ENCODE data around the gene NACA. TPM values are rescaled to one million over a fixed set of nuclear protein-coding genes. Genes with fewer than 3 reads are reported as not detected.

NACA gene
- total RNA-seq, 4 donors from 2014 or later: 1,502 to 2,024 (median 1,825) TPM

- no peak for TF ChIP-seq POLR2A (IDR thresholded peaks at IDR 0.05)
- TF ChIP-seq, protein P1, sequence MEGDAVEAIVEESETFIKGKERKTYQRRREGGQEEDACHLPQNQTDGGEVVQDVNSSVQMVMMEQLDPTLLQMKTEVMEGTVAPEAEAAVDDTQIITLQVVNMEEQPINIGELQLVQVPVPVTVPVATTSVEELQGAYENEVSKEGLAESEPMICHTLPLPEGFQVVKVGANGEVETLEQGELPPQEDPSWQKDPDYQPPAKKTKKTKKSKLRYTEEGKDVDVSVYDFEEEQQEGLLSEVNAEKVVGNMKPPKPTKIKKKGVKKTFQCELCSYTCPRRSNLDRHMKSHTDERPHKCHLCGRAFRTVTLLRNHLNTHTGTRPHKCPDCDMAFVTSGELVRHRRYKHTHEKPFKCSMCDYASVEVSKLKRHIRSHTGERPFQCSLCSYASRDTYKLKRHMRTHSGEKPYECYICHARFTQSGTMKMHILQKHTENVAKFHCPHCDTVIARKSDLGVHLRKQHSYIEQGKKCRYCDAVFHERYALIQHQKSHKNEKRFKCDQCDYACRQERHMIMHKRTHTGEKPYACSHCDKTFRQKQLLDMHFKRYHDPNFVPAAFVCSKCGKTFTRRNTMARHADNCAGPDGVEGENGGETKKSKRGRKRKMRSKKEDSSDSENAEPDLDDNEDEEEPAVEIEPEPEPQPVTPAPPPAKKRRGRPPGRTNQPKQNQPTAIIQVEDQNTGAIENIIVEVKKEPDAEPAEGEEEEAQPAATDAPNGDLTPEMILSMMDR (IDR thresholded peaks at IDR 0.05): no peak
- peak in 1 of 2 donors; percentile 29 for DNase-seq (ENCODE audit: low spot score in 2 of 2)
- WGBS, 2 donors: 76 to 79% methylated on average over 4 of the region's 4 CpGs
- intact Hi-C loops (cut with DNase I; ENCODE audit: low total_unique reads): no loop called here
- H3K4me3 ChIP-seq (ENCODE audit: low read depth, poor library complexity, severe bottlenecking): no peak overlapping the region
Observed at GRCh38 chr12:56716933-56717880, 7.9 kb downstream of the NACA start.

GRCh38 chr12:56716458-56716857 lies 8.6 kb downstream of the NACA start:
- no peak overlapping the region for H3K4me3 ChIP-seq (ENCODE audit: low read depth, poor library complexity, severe bottlenecking)
- intact Hi-C loops (cut with DNase I; ENCODE audit: low total_unique reads): no loop called here
- TF ChIP-seq POLR2A (IDR thresholded peaks at IDR 0.05): no peak
- TF ChIP-seq, protein P1 (IDR thresholded peaks at IDR 0.05): no peak
- peak in 1 of 2 donors; percentile 45 for DNase-seq (ENCODE audit: low spot score in 2 of 2)
- WGBS, 2 donors: 77 to 81% methylated on average over 1 of the region's 1 CpG

DNA sequence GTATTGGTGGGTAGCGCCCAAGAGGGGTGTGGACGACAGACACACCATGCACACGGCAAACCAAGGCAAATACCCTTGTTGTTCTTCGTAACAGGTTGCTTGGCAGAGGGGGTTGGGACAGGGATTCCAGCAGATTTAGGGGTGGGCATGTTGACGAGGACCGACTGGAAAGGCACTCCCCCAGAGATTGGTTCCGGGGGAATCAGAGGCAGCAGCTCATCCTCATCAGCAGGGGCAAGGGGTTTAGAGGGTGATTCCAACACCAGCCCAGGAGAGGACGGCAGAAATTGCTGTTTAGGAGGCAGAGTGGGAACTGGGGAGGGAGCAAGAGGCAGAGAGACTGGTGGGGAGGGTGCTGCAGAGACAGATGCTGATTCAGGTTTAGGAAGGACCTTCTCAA lies 9.3 kb downstream of the NACA start:
- intact Hi-C loops (cut with DNase I; ENCODE audit: low total_unique reads): no loop called here
- DNase-seq (ENCODE audit: low spot score in 2 of 2): no peak
- no peak overlapping the region for H3K4me3 ChIP-seq (ENCODE audit: low read depth, poor library complexity, severe bottlenecking)
- no peak for TF ChIP-seq POLR2A (IDR thresholded peaks at IDR 0.05)
- TF ChIP-seq, protein P1 (IDR thresholded peaks at IDR 0.05): no peak
- WGBS, 2 donors: 58 to 74% methylated on average over 8 of the region's 8 CpGs

- intact Hi-C loops (cut with DNase I; ENCODE audit: low total_unique reads): no loop called here
- no peak for TF ChIP-seq POLR2A (IDR thresholded peaks at IDR 0.05)
- TF ChIP-seq, protein P1 (IDR thresholded peaks at IDR 0.05): no peak
- H3K4me3 ChIP-seq (ENCODE audit: low read depth, poor library complexity, severe bottlenecking): no peak overlapping the region
- no peak for DNase-seq (ENCODE audit: low spot score in 2 of 2)
- 90 to 94% methylated on average over 2 of the region's 2 CpGs for WGBS, 2 donors
Observed at GRCh38 chr12:56714431-56714929, 10.6 kb downstream of the NACA start.

- TF ChIP-seq POLR2A (IDR thresholded peaks at IDR 0.05): no peak
- TF ChIP-seq, protein P1 (IDR thresholded peaks at IDR 0.05): no peak
Observed at GRCh38 chr12:56713345-56713744, 11.8 kb downstream of the NACA start.

More at GRCh38 chr12:56713345-56713744, 11.8 kb downstream of the NACA start:
- intact Hi-C loops (cut with DNase I; ENCODE audit: low total_unique reads): no loop called here
- H3K4me3 ChIP-seq (ENCODE audit: low read depth, poor library complexity, severe bottlenecking): no peak overlapping the region
- 88 to 98% methylated on average over 3 of the region's 3 CpGs for WGBS, 2 donors
- DNase-seq (ENCODE audit: low spot score in 2 of 2): no peak
